HepG2 (cell line): ENCODE results near the gene IRF1. TPM values are rescaled to one million over a fixed set of nuclear protein-coding genes. Genes with fewer than 3 reads are reported as not detected.

Experiments
- ARNTL ChIP-seq: sonication (generic); formaldehyde crosslinking; IDR thresholded peaks from 2 replicates; pipeline ENCODE4 v1.4.0; 2020; ENCODE audit warnings: mild to moderate bottlenecking, missing genetic modification reagents
- ATF7 ChIP-seq, 2 experiments: fragments of 450-650 bp in 1 of 2; sonication (generic) in 1 of 2; formaldehyde crosslinking in 1 of 2; IDR thresholded peaks; 2 replicates each; pipeline versions ENCODE4 v1.4.0 to v1.6.1; 2016 to 2020; ENCODE audit warnings: antibody characterized with exemption in 1 of 2, mild to moderate bottlenecking in 1 of 2, missing genetic modification reagents in 1 of 2
- BCL6 ChIP-seq: IDR thresholded peaks from 2 replicates; pipeline ENCODE4 v1.6.1; 2016; ENCODE audit warnings: missing genetic modification reagents, missing compliant biosample characterization
- ERF ChIP-seq: IDR thresholded peaks from 2 replicates; pipeline ENCODE4 v1.6.1; 2018; ENCODE audit warnings: missing biosample characterization, missing genetic modification reagents
- KDM6A ChIP-seq: IDR thresholded peaks from 2 replicates; pipeline ENCODE4 v1.6.1; 2016; ENCODE audit warnings: low read depth
- TAF15 ChIP-seq: fragments of 200-400 bp; formaldehyde crosslinking; IDR thresholded peaks from one replicate; pipeline ENCODE4 v1.6.1; 2018; ENCODE audit warnings: mild to moderate bottlenecking, low read depth, low read length; ENCODE audit not compliant: poor library complexity, severe bottlenecking
- ZNF331 ChIP-seq: sonication (generic); formaldehyde crosslinking; IDR thresholded peaks from 2 replicates; pipeline ENCODE4 v1.4.0; 2020; ENCODE audit warnings: missing genetic modification reagents
- ZNF546 ChIP-seq: sonication (generic); formaldehyde crosslinking; conservative IDR thresholded peaks from 2 replicates; pipeline ENCODE4 v1.8.1; 2023; ENCODE audit warnings: mild to moderate bottlenecking, missing genetic modification reagents
- polyA plus RNA-seq, 8 experiments: library from polyadenylated mRNA; depleted of rRNA in 3 of 8; stranded (reverse) in 7 of 8; unstranded in 1 of 8; fragments of >200 nt; fragmentation: Illumina TruSeq in 4 of 8; extraction: Trizol in 4 of 8; gene quantifications; 2 replicates each; pipeline versions ENCODE4 v1.2.1 to v1.2.3, GENCODE V29; 2011 to 2016; ENCODE audit warnings: low read depth in 4 of 8, missing spikeins in 1 of 8, mixed read lengths in 1 of 8; ENCODE audit not compliant: insufficient read depth in 1 of 8
- total RNA-seq, 5 experiments: library from RNA; depleted of rRNA; stranded (reverse); fragments of >200 nt; fragmentation: Illumina TruSeq; extraction: Trizol; gene quantifications; 2 replicates each; pipeline ENCODE4 v1.2.3, GENCODE V29; 2016; ENCODE audit warnings: low read depth in 1 of 5
- TF ChIP-seq, protein P1 (sequence below): sonication (generic); formaldehyde crosslinking; IDR thresholded peaks from 2 replicates; pipeline ENCODE4 v1.4.0; 2020; ENCODE audit warnings: missing genetic modification reagents
- TF ChIP-seq, protein P2 (sequence below): sonication (generic); formaldehyde crosslinking; IDR thresholded peaks from 2 replicates; pipeline ENCODE4 v1.4.0; 2020; ENCODE audit warnings: missing genetic modification reagents, mild to moderate bottlenecking, borderline replicate concordance

Gene IRF1
- total and polyA plus RNA-seq, 2 of the 13 experiments (the other 11 are each of a cell fraction or from before 2014, with no cell fraction given): 4.1 to 8.8 TPM

DNA sequence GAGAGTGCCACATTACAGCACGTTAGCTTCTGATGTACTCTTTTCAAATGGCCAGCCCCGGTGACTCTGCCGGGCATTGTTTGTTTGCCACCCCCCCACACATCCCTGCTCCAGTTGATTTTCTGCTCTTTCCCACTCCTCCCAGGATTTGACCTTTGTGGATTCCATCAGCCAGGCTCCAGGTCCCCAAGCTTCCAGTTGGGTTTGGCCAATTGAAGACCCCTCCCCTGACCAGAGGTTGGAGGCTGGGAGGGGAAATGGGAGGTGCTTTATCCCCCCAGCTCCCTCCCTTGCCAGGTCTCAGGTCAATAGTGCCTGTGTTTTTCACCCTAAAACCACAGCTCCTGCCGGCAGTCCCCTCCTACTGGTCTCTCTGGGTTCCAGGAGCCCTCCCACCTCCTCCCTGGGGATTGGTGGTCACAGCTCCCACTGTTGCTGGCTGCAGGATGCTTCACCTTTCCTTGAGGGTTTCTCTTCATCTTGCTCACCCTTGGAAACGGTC lies 34.9 kb downstream of the IRF1 start (continued):
- TF ChIP-seq, protein P1, sequence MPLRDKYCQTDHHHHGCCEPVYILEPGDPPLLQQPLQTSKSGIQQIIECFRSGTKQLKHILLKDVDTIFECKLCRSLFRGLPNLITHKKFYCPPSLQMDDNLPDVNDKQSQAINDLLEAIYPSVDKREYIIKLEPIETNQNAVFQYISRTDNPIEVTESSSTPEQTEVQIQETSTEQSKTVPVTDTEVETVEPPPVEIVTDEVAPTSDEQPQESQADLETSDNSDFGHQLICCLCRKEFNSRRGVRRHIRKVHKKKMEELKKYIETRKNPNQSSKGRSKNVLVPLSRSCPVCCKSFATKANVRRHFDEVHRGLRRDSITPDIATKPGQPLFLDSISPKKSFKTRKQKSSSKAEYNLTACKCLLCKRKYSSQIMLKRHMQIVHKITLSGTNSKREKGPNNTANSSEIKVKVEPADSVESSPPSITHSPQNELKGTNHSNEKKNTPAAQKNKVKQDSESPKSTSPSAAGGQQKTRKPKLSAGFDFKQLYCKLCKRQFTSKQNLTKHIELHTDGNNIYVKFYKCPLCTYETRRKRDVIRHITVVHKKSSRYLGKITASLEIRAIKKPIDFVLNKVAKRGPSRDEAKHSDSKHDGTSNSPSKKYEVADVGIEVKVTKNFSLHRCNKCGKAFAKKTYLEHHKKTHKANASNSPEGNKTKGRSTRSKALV (CRISPR knock-in tag): no peak
- TF ChIP-seq ZNF546 (no peak), ATF7 (IDR thresholded peaks at IDR 0.05) (no peak), ATF7 (CRISPR knock-in tag; IDR thresholded peaks at IDR 0.05) (no peak), BCL6 (CRISPR knock-in tag) (peak; percentile 28; the same call in 1 of the 2 replicates), ERF (no peak), KDM6A (no peak), TAF15 (no peak), ARNTL (CRISPR knock-in tag) (0 out of 2 replicates have a peak, but pooled peaks have one; percentile 27), ZNF331 (CRISPR knock-in tag) (no peak)
- TF ChIP-seq, protein P2, sequence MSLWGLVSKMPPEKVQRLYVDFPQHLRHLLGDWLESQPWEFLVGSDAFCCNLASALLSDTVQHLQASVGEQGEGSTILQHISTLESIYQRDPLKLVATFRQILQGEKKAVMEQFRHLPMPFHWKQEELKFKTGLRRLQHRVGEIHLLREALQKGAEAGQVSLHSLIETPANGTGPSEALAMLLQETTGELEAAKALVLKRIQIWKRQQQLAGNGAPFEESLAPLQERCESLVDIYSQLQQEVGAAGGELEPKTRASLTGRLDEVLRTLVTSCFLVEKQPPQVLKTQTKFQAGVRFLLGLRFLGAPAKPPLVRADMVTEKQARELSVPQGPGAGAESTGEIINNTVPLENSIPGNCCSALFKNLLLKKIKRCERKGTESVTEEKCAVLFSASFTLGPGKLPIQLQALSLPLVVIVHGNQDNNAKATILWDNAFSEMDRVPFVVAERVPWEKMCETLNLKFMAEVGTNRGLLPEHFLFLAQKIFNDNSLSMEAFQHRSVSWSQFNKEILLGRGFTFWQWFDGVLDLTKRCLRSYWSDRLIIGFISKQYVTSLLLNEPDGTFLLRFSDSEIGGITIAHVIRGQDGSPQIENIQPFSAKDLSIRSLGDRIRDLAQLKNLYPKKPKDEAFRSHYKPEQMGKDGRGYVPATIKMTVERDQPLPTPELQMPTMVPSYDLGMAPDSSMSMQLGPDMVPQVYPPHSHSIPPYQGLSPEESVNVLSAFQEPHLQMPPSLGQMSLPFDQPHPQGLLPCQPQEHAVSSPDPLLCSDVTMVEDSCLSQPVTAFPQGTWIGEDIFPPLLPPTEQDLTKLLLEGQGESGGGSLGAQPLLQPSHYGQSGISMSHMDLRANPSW (CRISPR knock-in tag): no peak
